Prostate gland (tissue), 2 donors: Measurements from ENCODE around the gene FBXO22. TPM values are rescaled to one million over a fixed set of nuclear protein-coding genes. Genes with fewer than 3 reads are reported as not detected.
"Not testable (repeated sequence)": the region's sequence is repeated elsewhere in the genome, so short reads cannot be mapped to it uniquely, and the experiment has no call there.

Source experiments
- DNase-seq: peaks from one replicate; pipeline ENCODE4 v3.0.0-alpha.2; 2019; ENCODE audit warnings: low spot score
- H3K27ac ChIP-seq, 2 donors: fragments of 200-600 bp; sonication (generic); 2 replicates each; pipeline ENCODE4 v1.5.1; 2017 to 2019
- H3K27me3 ChIP-seq: fragments of 200-600 bp; sonication (generic); replicated peaks from 2 replicates; pipeline ENCODE4 v1.5.1; 2019; ENCODE audit not compliant: insufficient read depth
- H3K36me3 ChIP-seq, 2 donors: fragments of 200-600 bp; sonication (generic); 1 replicate in 1 of 2; 2 replicates in 1 of 2; pipeline versions ENCODE4 v1.5.1 to v1.8.1; 2017 to 2019
- H3K4me1 ChIP-seq: fragments of 200-600 bp; sonication (generic); replicated peaks from 2 replicates; pipeline ENCODE4 v1.5.1; 2019
- H3K4me3 ChIP-seq, 2 donors: fragments of 200-600 bp; sonication (generic); 2 replicates each; pipeline ENCODE4 v1.5.1; 2017 to 2019
- H3K9me3 ChIP-seq: fragments of 200-600 bp; sonication (generic); 2 replicates; pipeline ENCODE4 v1.5.1; 2017
- POLR2A ChIP-seq: fragments of 450-650 bp; IDR thresholded peaks from one replicate; pipeline ENCODE4 v1.6.1; 2016; ENCODE audit warnings: antibody characterized with exemption, mild to moderate bottlenecking
- POLR2AphosphoS5 ChIP-seq: sonication (generic); formaldehyde crosslinking; IDR thresholded peaks from one replicate; pipeline ENCODE4 v1.6.1; 2017; ENCODE audit warnings: antibody characterized with exemption
- WGBS: methylation state at CpG from one replicate; pipeline ENCODE4 v1.1.5; 2018; 5-methylcytosine and 5-hydroxymethylcytosine counted together
- intact Hi-C: fragments of 100-400 bp; cut with DNase I; formaldehyde crosslinking; loops from one replicate; pipeline ENCODE4 v1.14.2; 2022
- total RNA-seq, 2 donors: library from RNA; depleted of rRNA; stranded (reverse); fragments of >200 nt; gene quantifications; one replicate each; pipeline ENCODE4 v1.1.0, GENCODE V29; 2016
- TF ChIP-seq, protein P1 (sequence below), 4 experiments: fragments of 200-600 bp in 2 of 4; fragments of 450-650 bp in 2 of 4; sonication (generic) in 2 of 4; IDR thresholded peaks; 1 replicate in 3 of 4; 2 replicates in 1 of 4; pipeline ENCODE4 v1.5.1; 2016 to 2019; ENCODE audit warnings: antibody characterized with exemption in 4 of 4, mild to moderate bottlenecking in 2 of 4, moderate library complexity in 2 of 4

Gene FBXO22
- total RNA-seq, 2 donors from 2014 or later: 10.8 to 34.7 TPM

DNA sequence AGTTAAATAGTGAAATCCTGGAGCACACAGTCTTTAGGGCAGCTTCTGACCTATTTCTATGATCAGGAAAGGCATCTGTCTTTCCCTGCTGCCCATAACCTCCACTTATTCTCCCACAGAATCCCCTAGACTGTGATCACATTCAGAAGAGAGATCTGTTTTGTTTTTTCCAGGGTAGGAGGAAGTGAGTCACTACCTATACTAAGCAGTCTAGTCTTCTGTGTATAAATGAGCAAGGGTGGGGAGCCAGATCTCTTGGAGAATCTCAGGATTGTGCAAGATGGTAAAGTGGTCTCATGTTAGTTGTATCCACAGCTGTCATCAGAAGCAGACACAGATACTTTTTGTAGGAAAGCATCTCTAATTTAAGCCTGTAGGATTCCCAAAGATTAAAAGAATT, 11.8 kb upstream of the FBXO22 start:
- intact Hi-C loops: no loop called here
- H3K4me3 ChIP-seq: no peak overlapping the region
- H3K27ac ChIP-seq: no peak overlapping the region
- no peak for TF ChIP-seq POLR2AphosphoS5
- TF ChIP-seq, protein P1, sequence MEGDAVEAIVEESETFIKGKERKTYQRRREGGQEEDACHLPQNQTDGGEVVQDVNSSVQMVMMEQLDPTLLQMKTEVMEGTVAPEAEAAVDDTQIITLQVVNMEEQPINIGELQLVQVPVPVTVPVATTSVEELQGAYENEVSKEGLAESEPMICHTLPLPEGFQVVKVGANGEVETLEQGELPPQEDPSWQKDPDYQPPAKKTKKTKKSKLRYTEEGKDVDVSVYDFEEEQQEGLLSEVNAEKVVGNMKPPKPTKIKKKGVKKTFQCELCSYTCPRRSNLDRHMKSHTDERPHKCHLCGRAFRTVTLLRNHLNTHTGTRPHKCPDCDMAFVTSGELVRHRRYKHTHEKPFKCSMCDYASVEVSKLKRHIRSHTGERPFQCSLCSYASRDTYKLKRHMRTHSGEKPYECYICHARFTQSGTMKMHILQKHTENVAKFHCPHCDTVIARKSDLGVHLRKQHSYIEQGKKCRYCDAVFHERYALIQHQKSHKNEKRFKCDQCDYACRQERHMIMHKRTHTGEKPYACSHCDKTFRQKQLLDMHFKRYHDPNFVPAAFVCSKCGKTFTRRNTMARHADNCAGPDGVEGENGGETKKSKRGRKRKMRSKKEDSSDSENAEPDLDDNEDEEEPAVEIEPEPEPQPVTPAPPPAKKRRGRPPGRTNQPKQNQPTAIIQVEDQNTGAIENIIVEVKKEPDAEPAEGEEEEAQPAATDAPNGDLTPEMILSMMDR (IDR thresholded peaks at IDR 0.05): no peak
- no peak for TF ChIP-seq POLR2A
- H3K36me3 ChIP-seq: no peaks in the 10 kb centered on the region
- no peaks in the 10 kb centered on the region for H3K4me1 ChIP-seq
- DNase-seq: no peak
- no peaks in the 10 kb centered on the region for H3K27me3 ChIP-seq
- no peaks in the 10 kb centered on the region for H3K9me3 ChIP-seq

DNA sequence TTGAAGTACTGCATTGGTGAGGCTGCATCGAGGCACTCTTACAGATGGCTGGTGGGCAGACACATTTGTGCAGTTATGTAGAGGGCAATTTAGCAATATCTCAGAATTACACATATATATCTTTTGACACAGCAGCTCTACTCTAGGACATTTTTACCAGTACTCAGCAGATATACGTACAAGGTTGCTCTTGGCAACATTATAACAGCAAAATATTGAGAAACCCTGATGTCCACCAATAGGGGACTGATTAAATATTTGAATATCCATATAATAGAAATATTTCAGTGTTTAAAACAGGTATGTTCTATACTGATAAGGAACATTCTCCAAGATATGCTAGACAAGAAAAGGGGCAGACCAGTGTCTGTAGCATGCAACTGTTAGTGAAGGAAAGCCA, 7.9 kb upstream of the FBXO22 start:
- Histone ChIP-seq H3K4me3 (no peak overlapping the region), H3K4me1 (no peaks in the 10 kb centered on the region), H3K27ac (no peak overlapping the region), H3K27me3 (no peaks in the 10 kb centered on the region), H3K9me3 (no peaks in the 10 kb centered on the region), H3K36me3 (no peaks in the 10 kb centered on the region)
- no peak for DNase-seq
- TF ChIP-seq POLR2AphosphoS5 (no peak), POLR2A (no peak)
- TF ChIP-seq, protein P1 (IDR thresholded peaks at IDR 0.05): no peak
- intact Hi-C loops: no loop called here
- 73% methylated on average over 2 of the region's 2 CpGs for WGBS

DNA sequence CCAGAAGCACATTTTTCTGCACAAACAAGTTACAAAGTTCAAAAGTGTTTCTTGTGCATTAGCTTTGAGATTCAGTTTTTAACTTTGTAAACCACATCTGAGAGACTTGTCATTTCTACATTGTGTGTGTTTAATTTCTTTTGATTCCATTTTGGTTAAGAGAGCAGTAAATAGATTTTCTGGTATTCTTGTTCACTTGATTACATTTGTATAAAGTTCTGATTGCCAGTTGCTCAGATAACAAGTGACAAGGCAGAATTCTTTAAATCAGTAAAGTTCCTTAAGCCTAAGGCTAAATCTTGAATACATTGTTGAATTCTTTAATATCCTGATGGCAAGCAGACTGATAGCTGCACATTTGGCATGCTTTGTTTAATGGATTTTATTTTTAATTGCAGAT, 3.1 kb upstream of the FBXO22 start:
- TF ChIP-seq POLR2AphosphoS5 (no peak), POLR2A (no peak)
- TF ChIP-seq, protein P1 (IDR thresholded peaks at IDR 0.05): no peak
- H3K4me3 ChIP-seq: no peak overlapping the region
- intact Hi-C loops: loop anchor here (5.0 kb wide), 1 partner anchor 58 kb away; the partner anchor contains the start of gene UBE2Q2

DNA sequence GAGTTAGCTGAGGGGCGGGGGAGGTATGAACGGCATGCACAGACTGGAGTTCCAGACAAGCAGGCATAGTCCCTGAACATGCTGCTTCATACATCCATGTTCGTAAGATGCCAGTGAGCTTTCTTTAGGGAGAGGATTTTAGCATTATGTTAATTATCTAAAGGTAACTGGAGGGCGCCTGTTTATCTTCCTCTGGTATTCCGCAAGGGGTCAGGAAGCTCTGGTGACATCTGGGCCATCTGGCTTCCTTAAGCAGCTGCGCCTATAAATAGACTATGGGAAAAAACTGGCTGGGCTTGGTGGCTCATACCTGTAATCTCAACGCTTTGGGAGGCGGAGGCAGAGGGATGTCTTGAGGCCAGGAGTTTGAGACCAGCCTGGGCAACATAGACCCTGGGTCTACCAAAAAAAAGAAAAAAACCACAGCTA, 1.5 kb upstream of the FBXO22 start:
- no peak overlapping the region for H3K27ac ChIP-seq
- no peaks in the 10 kb centered on the region for H3K9me3 ChIP-seq
- peaks cover 4% of the 10 kb centered on the region for H3K4me1 ChIP-seq
- H3K27me3 ChIP-seq: no peaks in the 10 kb centered on the region
- no peak for DNase-seq
- intact Hi-C loops: loop anchor here (5.0 kb wide), 1 partner anchor 60 kb away; the partner anchor contains the start of gene UBE2Q2
- H3K36me3 ChIP-seq: no peaks in the 10 kb centered on the region
- WGBS: 63% methylated on average over 8 of the region's 8 CpGs
- TF ChIP-seq POLR2A: no peak
- H3K4me3 ChIP-seq: no peak overlapping the region

More for the DNA sequence above, 3.1 kb upstream of the FBXO22 start:
- H3K9me3 ChIP-seq: no peaks in the 10 kb centered on the region
- H3K4me1 ChIP-seq: peaks cover 4% of the 10 kb centered on the region
- DNase-seq: no peak
- H3K36me3 ChIP-seq: no peaks in the 10 kb centered on the region
- no peak overlapping the region for H3K27ac ChIP-seq
- H3K27me3 ChIP-seq: no peaks in the 10 kb centered on the region

DNA sequence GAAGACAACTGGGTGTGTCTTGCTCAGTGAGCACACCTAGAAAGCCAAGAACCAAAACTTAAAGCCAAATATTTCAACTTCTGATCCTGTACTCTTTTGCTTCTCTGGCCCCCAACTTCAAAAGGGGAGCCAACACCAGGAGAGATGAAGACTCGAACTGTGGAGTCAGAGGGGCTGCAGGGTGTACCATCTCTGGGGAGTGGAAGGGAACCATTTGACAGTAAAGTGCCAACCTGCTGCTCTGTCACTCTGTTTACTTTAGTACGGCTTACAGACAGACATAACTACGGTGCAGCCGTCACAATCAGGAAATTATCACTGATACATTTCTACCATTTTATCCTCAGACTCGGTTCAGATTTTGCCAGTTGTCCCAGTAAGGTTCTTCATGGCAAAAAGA, 1.6 kb downstream of the FBXO22 start:
- no peaks in the 10 kb centered on the region for H3K9me3 ChIP-seq
- 67% methylated on average over 5 of the region's 5 CpGs for WGBS
- TF ChIP-seq POLR2A: no peak
- TF ChIP-seq, protein P1 (IDR thresholded peaks at IDR 0.05): no peak
- TF ChIP-seq POLR2AphosphoS5: no peak
- H3K27ac ChIP-seq: no peak overlapping the region
- H3K36me3 ChIP-seq: no peaks in the 10 kb centered on the region
- peaks cover 4% of the 10 kb centered on the region for H3K4me1 ChIP-seq
- DNase-seq: no peak
- no peaks in the 10 kb centered on the region for H3K27me3 ChIP-seq
- H3K4me3 ChIP-seq: no peak overlapping the region
- intact Hi-C loops: no loop called here

DNA sequence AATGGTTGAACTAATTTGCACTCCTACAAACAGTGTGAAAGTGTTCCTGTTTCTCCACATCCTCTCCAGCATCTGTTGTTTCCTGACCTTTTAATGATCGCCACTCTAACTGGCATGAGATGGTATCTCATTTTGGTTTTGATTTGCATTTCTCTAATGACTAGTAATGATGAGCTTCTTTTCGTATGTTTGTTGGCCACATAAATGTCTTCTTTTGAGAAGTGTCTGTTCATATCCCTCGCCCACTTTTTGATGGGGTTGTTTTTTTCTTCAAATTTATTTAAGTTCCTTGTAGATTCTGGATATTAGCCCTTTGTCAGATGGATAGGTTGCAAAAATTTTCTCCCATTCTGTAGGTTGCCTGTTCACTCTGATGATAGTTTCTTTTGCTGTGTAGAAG, 6.7 kb downstream of the FBXO22 start:
- H3K9me3 ChIP-seq, H3K36me3 ChIP-seq, H3K4me3 ChIP-seq, intact Hi-C loops, H3K27ac ChIP-seq, H3K4me1 ChIP-seq, DNase-seq, H3K27me3 ChIP-seq: not testable (repeated sequence)
- WGBS: 97% methylated on average over 3 of the region's 3 CpGs
